ENCODE results near the gene RNF168. TPM values are rescaled to one million over a fixed set of nuclear protein-coding genes. Genes with fewer than 3 reads are reported as not detected.
"Not testable (repeated sequence)": the region's sequence is repeated elsewhere in the genome, so short reads cannot be mapped to it uniquely, and the experiment has no call there.

Gene RNF168
- total and polyA plus RNA-seq, 2 donors, result 8.2 to 20.6 TPM

DNA sequence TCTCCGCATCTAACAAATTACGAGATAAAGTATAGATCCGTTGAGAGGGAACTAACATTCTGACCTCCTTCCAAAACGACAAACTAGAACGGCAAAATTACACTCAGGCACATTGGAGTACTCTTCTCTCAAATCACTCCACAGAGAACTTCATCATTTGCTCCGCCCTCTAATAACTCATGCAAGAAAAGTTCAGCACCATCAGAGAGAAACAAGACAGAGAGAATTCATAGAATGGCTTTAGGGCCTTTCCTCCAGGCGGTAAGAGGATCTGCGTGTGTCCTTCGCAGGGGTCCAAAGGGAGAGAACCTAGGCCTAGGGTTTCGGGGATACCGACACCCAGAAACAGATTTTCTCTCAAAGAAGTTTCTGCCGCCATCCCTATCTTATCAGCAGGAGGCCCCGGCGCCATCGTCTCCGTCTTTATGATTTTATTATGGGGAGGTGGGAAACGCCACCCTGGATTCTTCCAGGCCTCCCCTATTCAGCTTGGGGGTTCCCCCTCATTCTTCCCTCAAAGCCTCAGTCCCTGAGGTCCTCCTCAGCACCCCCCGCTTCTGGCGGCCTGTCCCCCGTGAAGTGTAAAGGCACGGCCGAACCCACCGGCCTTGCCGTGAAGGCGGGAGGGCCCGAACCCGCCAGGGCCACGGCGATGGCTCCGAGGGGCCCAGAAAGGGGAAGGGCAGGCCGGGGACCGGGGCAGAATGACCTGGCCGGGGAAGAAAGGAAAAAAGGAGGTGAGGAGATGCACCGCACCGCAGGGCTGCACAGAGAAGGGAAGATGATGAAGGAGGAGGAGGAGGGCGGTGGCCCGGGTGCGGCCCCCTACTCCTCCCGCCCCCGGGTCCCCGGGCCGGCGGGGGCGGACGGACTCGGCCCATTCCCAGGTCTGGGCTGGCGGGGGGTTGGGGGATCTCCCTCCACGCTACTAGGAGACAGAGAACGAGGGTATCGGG lies 72.1 kb downstream of the RNF168 start:
- peak; percentile 25 for DNase-seq (ENCODE audit: extremely low spot score)
- under 1% methylated on average over 50 of the region's 50 CpGs for WGBS

DNA sequence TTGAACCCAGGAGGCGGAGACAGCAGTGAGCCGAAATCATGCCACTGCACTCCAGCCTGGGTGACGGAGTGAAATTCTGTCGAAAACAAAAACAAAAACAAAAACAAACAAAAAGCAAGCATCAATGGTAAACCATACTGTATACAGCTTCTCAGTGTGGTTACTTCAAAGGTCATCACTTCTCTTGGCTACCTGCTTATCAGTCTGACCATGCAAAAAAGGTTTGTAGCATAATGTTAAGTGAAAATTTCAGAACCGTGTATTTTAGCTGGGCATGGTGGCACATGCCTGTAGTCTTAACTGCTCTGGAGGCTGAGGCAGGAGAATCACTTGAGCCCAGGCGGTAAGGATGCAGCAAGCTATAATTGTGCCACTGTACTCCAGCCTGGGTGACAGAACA lies 75.5 kb downstream of the RNF168 start:
- 89% methylated on average over 6 of the region's 6 CpGs for WGBS

More for the DNA sequence above, 72.1 kb downstream of the RNF168 start:
- Histone ChIP-seq H3K4me1 (ENCODE audit: insufficient read depth) (peaks cover 3% of the 10 kb centered on the region), H3K27ac (ENCODE audit: low read depth) (peak overlapping the region; percentile 95), H3K36me3 (ENCODE audit: insufficient read depth) (no peaks in the 10 kb centered on the region), H3K4me3 (ENCODE audit: low read depth, low read length) (peak overlapping the region; percentile 89)

DNA sequence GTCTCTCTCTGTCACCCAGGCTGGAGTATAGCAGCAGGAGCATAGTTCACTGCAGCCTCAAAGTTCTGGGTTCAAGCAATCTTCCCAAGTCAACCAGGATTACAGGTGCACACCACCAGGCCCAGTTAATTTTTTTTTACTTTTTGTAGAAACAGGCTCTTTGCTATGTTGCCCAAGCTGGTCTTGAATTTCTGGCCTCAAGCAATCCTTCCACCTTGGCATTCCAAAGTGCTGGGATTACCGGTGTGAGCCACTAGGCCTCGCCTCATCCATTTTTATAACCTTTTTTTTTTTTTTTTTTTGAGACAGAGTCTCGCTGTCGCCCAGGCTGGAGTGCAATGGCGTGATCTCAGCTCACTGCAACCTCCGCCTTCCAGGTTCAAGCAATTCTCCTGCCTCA lies 79.1 kb downstream of the RNF168 start:
- H3K4me3 ChIP-seq (ENCODE audit: low read depth, low read length); H3K27ac ChIP-seq (ENCODE audit: low read depth); DNase-seq (ENCODE audit: extremely low spot score); H3K4me1 ChIP-seq (ENCODE audit: insufficient read depth); H3K36me3 ChIP-seq (ENCODE audit: insufficient read depth): not testable (repeated sequence)
- 92% methylated on average over 6 of the region's 6 CpGs for WGBS

More for the DNA sequence above, 75.5 kb downstream of the RNF168 start:
- H3K36me3 ChIP-seq (ENCODE audit: insufficient read depth), result no peaks in the 10 kb centered on the region
- peaks cover 3% of the 10 kb centered on the region for H3K4me1 ChIP-seq (ENCODE audit: insufficient read depth)
- no peak overlapping the region for H3K27ac ChIP-seq (ENCODE audit: low read depth)
- DNase-seq (ENCODE audit: extremely low spot score), result no peak
- no peak overlapping the region for H3K4me3 ChIP-seq (ENCODE audit: low read depth, low read length)

DNA sequence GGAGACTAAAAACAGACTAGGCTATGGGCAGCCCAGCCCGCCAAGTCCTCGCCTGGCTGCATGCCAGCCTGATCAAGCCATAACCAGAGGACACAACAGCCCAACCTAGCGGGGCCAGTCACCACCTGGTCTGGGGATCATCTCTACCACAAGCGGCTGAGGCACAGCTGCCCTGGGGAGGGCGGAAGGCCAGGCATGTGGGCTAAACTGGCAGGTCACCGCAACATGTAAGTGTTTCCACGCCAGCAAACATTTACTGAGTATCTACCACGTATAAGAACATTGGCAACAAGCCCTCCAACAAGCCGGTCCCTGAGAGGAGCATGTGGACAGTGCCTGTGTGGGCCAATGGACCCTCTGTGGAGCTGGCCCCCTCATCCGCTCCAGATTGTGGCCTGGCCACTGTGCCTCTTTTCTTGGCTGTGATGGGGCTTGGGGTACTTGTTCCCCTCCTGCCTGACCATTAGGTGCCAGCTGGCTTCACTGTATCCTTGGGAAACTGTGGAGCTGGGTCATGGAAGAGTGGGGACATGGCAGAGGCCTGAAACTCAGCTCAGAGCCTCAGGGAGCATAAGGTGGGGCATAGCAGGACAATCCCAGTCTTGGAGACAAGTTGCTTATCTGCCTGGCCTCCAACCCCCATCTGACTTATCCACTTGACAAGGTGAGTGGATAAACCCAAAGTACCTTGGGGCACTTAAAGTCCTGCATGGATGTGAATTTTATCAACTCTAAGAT lies 80.4 kb downstream of the RNF168 start:
- Histone ChIP-seq H3K36me3 (ENCODE audit: insufficient read depth) (no peaks in the 10 kb centered on the region), H3K4me3 (ENCODE audit: low read depth, low read length) (no peak overlapping the region), H3K27ac (ENCODE audit: low read depth) (no peak overlapping the region), H3K4me1 (ENCODE audit: insufficient read depth) (no peaks in the 10 kb centered on the region)
- DNase-seq (ENCODE audit: extremely low spot score), result no peak
- 49% methylated on average over 10 of the region's 10 CpGs for WGBS

DNA sequence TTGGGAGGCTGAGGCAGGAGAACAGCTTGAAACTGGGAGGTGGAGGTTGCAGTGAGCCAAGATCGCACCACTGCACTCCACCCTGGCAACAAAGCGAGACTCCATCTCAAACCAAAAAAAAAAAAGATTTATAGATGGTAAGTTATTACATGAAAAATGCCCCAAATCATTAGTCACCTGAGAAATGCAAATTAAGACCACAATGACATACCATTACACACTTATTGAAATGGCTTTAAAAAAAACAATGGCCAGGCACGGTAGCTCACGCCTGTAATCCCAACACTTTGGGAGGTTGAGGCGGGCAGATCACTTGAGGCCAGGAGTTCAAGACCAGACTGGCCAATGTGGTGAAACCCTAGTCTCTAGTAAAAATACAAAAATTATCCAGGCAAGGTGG lies 81.9 kb downstream of the RNF168 start:
- not testable (repeated sequence) for H3K27ac ChIP-seq (ENCODE audit: low read depth); H3K36me3 ChIP-seq (ENCODE audit: insufficient read depth); H3K4me3 ChIP-seq (ENCODE audit: low read depth, low read length); DNase-seq (ENCODE audit: extremely low spot score); H3K4me1 ChIP-seq (ENCODE audit: insufficient read depth)
- 97% methylated on average over 5 of the region's 5 CpGs for WGBS

DNA sequence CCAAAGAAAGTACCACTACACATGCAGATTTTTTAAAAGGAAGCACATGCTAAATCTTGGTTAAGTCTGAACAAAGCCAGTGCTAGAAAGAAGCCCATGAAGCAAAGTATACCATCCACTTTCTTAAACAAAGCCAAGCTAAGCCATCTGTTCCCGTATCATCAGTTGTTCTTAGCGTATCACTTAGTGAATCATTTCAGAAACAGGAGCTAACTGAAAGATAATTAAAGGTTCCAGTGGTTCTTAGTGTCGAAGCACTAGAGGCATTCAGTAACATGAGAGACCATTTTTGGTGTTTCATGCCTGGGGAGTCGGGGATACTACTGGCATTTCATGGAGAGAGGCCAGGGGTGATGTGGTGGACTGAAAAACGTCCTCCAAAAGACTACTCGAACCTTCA lies 84.2 kb downstream of the RNF168 start:
- Histone ChIP-seq H3K4me3 (ENCODE audit: low read depth, low read length) (no peak overlapping the region), H3K27ac (ENCODE audit: low read depth) (no peak overlapping the region), H3K4me1 (ENCODE audit: insufficient read depth) (no peaks in the 10 kb centered on the region), H3K36me3 (ENCODE audit: insufficient read depth) (no peaks in the 10 kb centered on the region)
- WGBS, result 94% methylated on average over 6 of the region's 6 CpGs
- DNase-seq (ENCODE audit: extremely low spot score), result no peak

Small RNAs within 50 kb of the gene (small RNA-seq; reads per million reads assigned to genes)
- not detected for gene AC083822.1
- not detected for gene AC117490.1
- gene RPS29P3, result not detected

Other genes starting within 250 kb of the RNF168 start
- gene PCYT1A, start 216.0 kb downstream of the RNF168 start, total RNA-seq, result 43.0 TPM
- gene PCYT1A, start 216.0 kb downstream of the RNF168 start, polyA plus RNA-seq, result 33.2 TPM
- gene DYNLT2B, start 185.5 kb downstream of the RNF168 start, total RNA-seq, result 9.4 TPM
- gene DYNLT2B, start 185.5 kb downstream of the RNF168 start, polyA plus RNA-seq, result 16.3 TPM
- gene TM4SF19, start 165.4 kb downstream of the RNF168 start, total RNA-seq, result not detected
- not detected for gene TM4SF19, start 165.4 kb downstream of the RNF168 start, polyA plus RNA-seq
- 38.1 TPM for gene UBXN7, start 71.3 kb downstream of the RNF168 start, total RNA-seq
- gene UBXN7, start 71.3 kb downstream of the RNF168 start, polyA plus RNA-seq, result 8.2 TPM
- not detected for gene SMCO1, start 11.6 kb upstream of the RNF168 start, total RNA-seq
- not detected for gene SMCO1, start 11.6 kb upstream of the RNF168 start, polyA plus RNA-seq
- 5.7 TPM for gene WDR53, start 64.8 kb upstream of the RNF168 start, total RNA-seq
- 13.2 TPM for gene WDR53, start 64.8 kb upstream of the RNF168 start, polyA plus RNA-seq
- gene FBXO45, start 64.9 kb upstream of the RNF168 start, total RNA-seq, result 19.5 TPM
- gene FBXO45, start 64.9 kb upstream of the RNF168 start, polyA plus RNA-seq, result 6.0 TPM
- 4.1 TPM for gene NRROS, start 135.9 kb upstream of the RNF168 start, total RNA-seq
- gene NRROS, start 135.9 kb upstream of the RNF168 start, polyA plus RNA-seq, result 7.2 TPM
- gene CEP19, start 208.5 kb upstream of the RNF168 start, total RNA-seq, result 3.8 TPM
- gene CEP19, start 208.5 kb upstream of the RNF168 start, polyA plus RNA-seq, result 1.2 TPM
- 30.6 TPM for gene PIGX, start 208.6 kb upstream of the RNF168 start, total RNA-seq
- 18.4 TPM for gene PIGX, start 208.6 kb upstream of the RNF168 start, polyA plus RNA-seq
- gene PAK2, start 236.1 kb upstream of the RNF168 start, total RNA-seq, result 43.1 TPM
- 27.1 TPM for gene PAK2, start 236.1 kb upstream of the RNF168 start, polyA plus RNA-seq